ENCODE results near the gene UGT1A10. TPM values are rescaled to one million over a fixed set of nuclear protein-coding genes. Genes with fewer than 3 reads are reported as not detected.

The UGT1A10 gene
- total RNA-seq, 1 experiment from 2014 or later = not detected

- no peaks in the 10 kb centered on the region for H3K9me3 ChIP-seq (ENCODE audit: control insufficient read depth in 1 of 2, insufficient read depth in 1 of 2, low read depth in 1 of 2, low read length in 2 of 2)
- H4K20me1 ChIP-seq (ENCODE audit: insufficient read depth) = no peaks in the 10 kb centered on the region
- no peaks in the 10 kb centered on the region for H3K36me3 ChIP-seq (ENCODE audit: control insufficient read depth in 1 of 2, insufficient read depth in 2 of 2, low read length in 2 of 2)
- no peak for ATAC-seq
- H3K27me3 ChIP-seq (ENCODE audit: insufficient read depth, low read length) = no peaks in the 10 kb centered on the region
- intact Hi-C loops (cut with micrococcal nuclease) = no loop called here
- POLR2A ChIA-PET = no interaction called here
- CTCF ChIA-PET = no interaction called here
- no peaks in the 10 kb centered on the region for H3K79me2 ChIP-seq (ENCODE audit: insufficient read depth, low read length)
- H2AFZ ChIP-seq (ENCODE audit: low read depth, low read length, poor library complexity, severe bottlenecking) = no peak overlapping the region
- TF ChIP-seq SP1 (IDR thresholded peaks at IDR 0.05; ENCODE audit: low read depth) = no peak
- no peak for TF ChIP-seq JUND (IDR thresholded peaks at IDR 0.05)
- no peak for TF ChIP-seq TCF7L2 (IDR thresholded peaks at IDR 0.05; ENCODE audit: borderline replicate concordance, extremely low read depth, insufficient read depth, insufficient read length)
- TF ChIP-seq CTCF (IDR thresholded peaks at IDR 0.05 in 2 of 3, conservative IDR thresholded peaks at IDR 0.05 in 1 of 3; ENCODE audit: borderline replicate concordance in 1 of 3, insufficient read depth in 1 of 3, low read depth in 2 of 3, low read length in 2 of 3) = no peak
- TF ChIP-seq SRF (IDR thresholded peaks at IDR 0.05; ENCODE audit: low read depth) = no peak
- TF ChIP-seq RAD21 (IDR thresholded peaks at IDR 0.05; ENCODE audit: low read depth) = no peak
- no peak for TF ChIP-seq SIN3A (IDR thresholded peaks at IDR 0.05; ENCODE audit: low read depth)
- no peak for TF ChIP-seq FOSL1 (IDR thresholded peaks at IDR 0.05; ENCODE audit: low read depth)
- TF ChIP-seq REST (IDR thresholded peaks at IDR 0.05; ENCODE audit: low read depth) = no peak
- no peak for TF ChIP-seq CBX3 (IDR thresholded peaks at IDR 0.05; ENCODE audit: low read depth)
- no peak for TF ChIP-seq EGR1 (IDR thresholded peaks at IDR 0.05; ENCODE audit: low read depth)
- TF ChIP-seq ZBTB33 (IDR thresholded peaks at IDR 0.05; ENCODE audit: extremely low read depth, insufficient replicate concordance, low read length) = no peak
- H3K4me1 ChIP-seq (ENCODE audit: control insufficient read depth in 1 of 2, insufficient read depth in 2 of 2, low read length in 2 of 2) = no peaks in the 10 kb centered on the region
- no peak overlapping the region for H3K4me3 ChIP-seq (replicated peaks in 1 of 2; ENCODE audit: low read depth in 1 of 2, low read length in 2 of 2)
- H3K9me2 ChIP-seq (ENCODE audit: insufficient read depth) = no peaks in the 10 kb centered on the region
- RAD21 ChIA-PET (ENCODE audit: low non-redundant PET in 1 of 2, low total read pairs in 2 of 2, uncharacterized antibody in 2 of 2, unreplicated experiment in 2 of 2) = no interaction called here
- H3K27ac ChIP-seq (ENCODE audit: low read depth, low read length) = no peak overlapping the region
- DNase-seq (ENCODE audit: low read depth, low spot score) = no peak
- no TSS peak for BruUV-seq (replicated peaks)
- no peak overlapping the region for H3K4me2 ChIP-seq (ENCODE audit: low read length)
- no peak overlapping the region for H3K9ac ChIP-seq (ENCODE audit: low read length)
Measured at GRCh38 chr2:233705911-233706506, 69.8 kb downstream of the UGT1A10 start.

Data from HCT116 (cell line).